GM19239 (cell line): Measurements from ENCODE around the gene SRGAP2B.
"Not testable (repeated sequence)": the region's sequence is repeated elsewhere in the genome, so short reads cannot be mapped to it uniquely, and the experiment has no call there.

Experiments used
- DNase-seq: peaks from one replicate; pipeline ENCODE4 v3.0.0; 2011; ENCODE audit warnings: low spot score; ENCODE audit not compliant: insufficient read length
- FAIRE-seq: peaks from 2 replicates; lab custom pipeline; 2011; peaks lifted over from hg19 to GRCh38; lab: Jason Lieb, UNC

SRGAP2B gene

GRCh38 chr1:145093517-145094149 lies 1.5 kb downstream of the SRGAP2B start:
- FAIRE-seq, DNase-seq: not testable (repeated sequence)

- FAIRE-seq, DNase-seq: not testable (repeated sequence)
These were observed 12.5 kb downstream of the SRGAP2B start for GRCh38 chr1:145082483-145083255.

GRCh38 chr1:145080193-145080592 lies 14.9 kb downstream of the SRGAP2B start:
- FAIRE-seq, DNase-seq: not testable (repeated sequence)

GRCh38 chr1:145079737-145080136 lies 15.4 kb downstream of the SRGAP2B start:
- FAIRE-seq, DNase-seq: not testable (repeated sequence)

GRCh38 chr1:145078787-145079370 lies 16.2 kb downstream of the SRGAP2B start:
- not testable (repeated sequence) for FAIRE-seq, DNase-seq

GRCh38 chr1:145077872-145078786 lies 17.0 kb downstream of the SRGAP2B start:
- FAIRE-seq, DNase-seq: not testable (repeated sequence)

- not testable (repeated sequence) for FAIRE-seq, DNase-seq
These were observed 18.3 kb downstream of the SRGAP2B start for GRCh38 chr1:145076877-145077276.

GRCh38 chr1:145074021-145074559 lies 21.0 kb downstream of the SRGAP2B start:
- DNase-seq, FAIRE-seq: not testable (repeated sequence)

GRCh38 chr1:145071569-145071968 lies 23.6 kb downstream of the SRGAP2B start:
- FAIRE-seq, DNase-seq: not testable (repeated sequence)

- FAIRE-seq, DNase-seq: not testable (repeated sequence)
These were observed 28.6 kb downstream of the SRGAP2B start for GRCh38 chr1:145066486-145066885.

- not testable (repeated sequence) for DNase-seq, FAIRE-seq
These were observed 29.8 kb downstream of the SRGAP2B start for GRCh38 chr1:145065194-145065826.

- DNase-seq, FAIRE-seq: not testable (repeated sequence)
These were observed 31.0 kb downstream of the SRGAP2B start for GRCh38 chr1:145063941-145064648.

GRCh38 chr1:145063285-145063684 lies 31.8 kb downstream of the SRGAP2B start:
- FAIRE-seq, DNase-seq: not testable (repeated sequence)

- DNase-seq, FAIRE-seq: not testable (repeated sequence)
These were observed 36.9 kb downstream of the SRGAP2B start for GRCh38 chr1:145058184-145058583.

GRCh38 chr1:145055217-145055760 lies 39.8 kb downstream of the SRGAP2B start:
- DNase-seq, FAIRE-seq: not testable (repeated sequence)

- not testable (repeated sequence) for DNase-seq, FAIRE-seq
These were observed 41.7 kb downstream of the SRGAP2B start for GRCh38 chr1:145053428-145053827.

- not testable (repeated sequence) for DNase-seq, FAIRE-seq
These were observed 42.9 kb downstream of the SRGAP2B start for GRCh38 chr1:145052019-145052776.
